ENCODE measurements around the gene ANKS3. TPM values are rescaled to one million over a fixed set of nuclear protein-coding genes. Genes with fewer than 3 reads are reported as not detected.

ANKS3 gene
- polyA plus RNA-seq, 3 donors: 0.59 to 13.7 (median 0.95) TPM

GRCh38 chr16:4661661-4662060 is 72.4 kb downstream of the ANKS3 start:
- H3K4me3 Mint-ChIP-seq: no peak overlapping the region
- TF ChIP-seq, protein P1, sequence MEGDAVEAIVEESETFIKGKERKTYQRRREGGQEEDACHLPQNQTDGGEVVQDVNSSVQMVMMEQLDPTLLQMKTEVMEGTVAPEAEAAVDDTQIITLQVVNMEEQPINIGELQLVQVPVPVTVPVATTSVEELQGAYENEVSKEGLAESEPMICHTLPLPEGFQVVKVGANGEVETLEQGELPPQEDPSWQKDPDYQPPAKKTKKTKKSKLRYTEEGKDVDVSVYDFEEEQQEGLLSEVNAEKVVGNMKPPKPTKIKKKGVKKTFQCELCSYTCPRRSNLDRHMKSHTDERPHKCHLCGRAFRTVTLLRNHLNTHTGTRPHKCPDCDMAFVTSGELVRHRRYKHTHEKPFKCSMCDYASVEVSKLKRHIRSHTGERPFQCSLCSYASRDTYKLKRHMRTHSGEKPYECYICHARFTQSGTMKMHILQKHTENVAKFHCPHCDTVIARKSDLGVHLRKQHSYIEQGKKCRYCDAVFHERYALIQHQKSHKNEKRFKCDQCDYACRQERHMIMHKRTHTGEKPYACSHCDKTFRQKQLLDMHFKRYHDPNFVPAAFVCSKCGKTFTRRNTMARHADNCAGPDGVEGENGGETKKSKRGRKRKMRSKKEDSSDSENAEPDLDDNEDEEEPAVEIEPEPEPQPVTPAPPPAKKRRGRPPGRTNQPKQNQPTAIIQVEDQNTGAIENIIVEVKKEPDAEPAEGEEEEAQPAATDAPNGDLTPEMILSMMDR (IDR thresholded peaks at IDR 0.05): no peak
- no peak overlapping the region for H3K4me2 ChIP-seq (replicated peaks; ENCODE audit: extremely low read depth, low read length, poor library complexity, severe bottlenecking)
- H3K9me3 ChIP-seq (replicated peaks in 1 of 2; ENCODE audit: control insufficient read depth in 1 of 2, insufficient read depth in 1 of 2, low read length in 2 of 2): no peaks in the 10 kb centered on the region
- peaks cover 43 to 55% of the 10 kb centered on the region in 2 donors for H3K4me1 ChIP-seq (ENCODE audit: control insufficient read depth in 1 of 2, insufficient read depth in 2 of 2, low read length in 2 of 2)
- H3K4me3 ChIP-seq (replicated peaks in 1 of 3; ENCODE audit: low read depth in 2 of 3, low read length in 3 of 3): no peak overlapping the region
- no peak for DNase-seq
- peaks cover 0 to 2% (median 0%) of the 10 kb centered on the region in 3 donors for H3K27me3 Mint-ChIP-seq (ENCODE audit: low read depth in 3 of 3)
- no peaks in the 10 kb centered on the region for H3K27me3 ChIP-seq (ENCODE audit: control insufficient read depth in 2 of 2, insufficient read depth in 2 of 2, low read length in 2 of 2)
- no peak overlapping the region for H2AFZ ChIP-seq (ENCODE audit: insufficient read depth, low read depth, low read length, poor library complexity, severe bottlenecking)
- no peak overlapping the region for H3K9ac ChIP-seq (ENCODE audit: insufficient read depth, low read length, poor library complexity, severe bottlenecking)
- intact Hi-C loops (cut with micrococcal nuclease): loop anchor here (5.0 kb wide), 1 partner anchor 34 kb away; no protein-coding TSS in a partner anchor
- peaks cover 56% of the 10 kb centered on the region for H3K4me1 Mint-ChIP-seq
- H3K27ac ChIP-seq (ENCODE audit: low read depth in 1 of 2, low read length in 2 of 2): peak overlapping the region in 1 of 2 donors; percentile 36
- H3K79me2 ChIP-seq (ENCODE audit: insufficient read depth, low read length): peaks cover 32% of the 10 kb centered on the region
- H3K36me3 Mint-ChIP-seq: peaks cover 39 to 51% of the 10 kb centered on the region in 2 donors
- H3K36me3 ChIP-seq (replicated peaks in 1 of 2; ENCODE audit: control insufficient read depth in 1 of 2, insufficient read depth in 2 of 2, low read length in 2 of 2): peaks cover 36 to 46% of the 10 kb centered on the region in 2 donors
- no peaks in the 10 kb centered on the region for H3K9me3 Mint-ChIP-seq
- peaks cover 33% of the 10 kb centered on the region for H4K20me1 ChIP-seq (ENCODE audit: insufficient read depth, low read length)
- WGBS (ENCODE audit: insufficient coverage): 18% methylated on average over 10 of the region's 11 CpGs
- H3K27ac Mint-ChIP-seq: peak overlapping the region in 2 of 7 donors; percentile 15 to 56

- no peak overlapping the region for H3K4me3 Mint-ChIP-seq
- H3K36me3 ChIP-seq (replicated peaks in 1 of 2; ENCODE audit: control insufficient read depth in 1 of 2, insufficient read depth in 2 of 2, low read length in 2 of 2): peaks cover 38 to 49% of the 10 kb centered on the region in 2 donors
- H3K4me1 Mint-ChIP-seq: peaks cover 49% of the 10 kb centered on the region
Observed at GRCh38 chr16:4660454-4661007, 73.5 kb downstream of the ANKS3 start.

More at GRCh38 chr16:4660454-4661007, 73.5 kb downstream of the ANKS3 start:
- H2AFZ ChIP-seq (ENCODE audit: insufficient read depth, low read depth, low read length, poor library complexity, severe bottlenecking): no peak overlapping the region
- peaks cover 47 to 62% of the 10 kb centered on the region in 2 donors for H3K36me3 Mint-ChIP-seq
- no peak overlapping the region for H3K27ac ChIP-seq (ENCODE audit: low read depth in 1 of 2, low read length in 2 of 2)
- peaks cover 43% of the 10 kb centered on the region for H4K20me1 ChIP-seq (ENCODE audit: insufficient read depth, low read length)
- no peak overlapping the region for H3K9ac ChIP-seq (ENCODE audit: insufficient read depth, low read length, poor library complexity, severe bottlenecking)
- 36% methylated on average over 18 of the region's 18 CpGs for WGBS (ENCODE audit: insufficient coverage)
- H3K27me3 Mint-ChIP-seq (ENCODE audit: low read depth in 3 of 3): peaks cover 0 to 2% (median 0%) of the 10 kb centered on the region in 3 donors
- intact Hi-C loops (cut with micrococcal nuclease): loop anchor here (5.0 kb wide), 1 partner anchor 33 kb away; no protein-coding TSS in a partner anchor
- no peak overlapping the region for H3K4me3 ChIP-seq (replicated peaks in 1 of 3; ENCODE audit: low read depth in 2 of 3, low read length in 3 of 3)
- DNase-seq: no peak
- no peak overlapping the region for H3K4me2 ChIP-seq (replicated peaks; ENCODE audit: extremely low read depth, low read length, poor library complexity, severe bottlenecking)
- peaks cover 24% of the 10 kb centered on the region for H3K79me2 ChIP-seq (ENCODE audit: insufficient read depth, low read length)
- H3K27me3 ChIP-seq (ENCODE audit: control insufficient read depth in 2 of 2, insufficient read depth in 2 of 2, low read length in 2 of 2): no peaks in the 10 kb centered on the region
- no peaks in the 10 kb centered on the region for H3K9me3 Mint-ChIP-seq
- TF ChIP-seq, protein P1 (IDR thresholded peaks at IDR 0.05): no peak
- peaks cover 36 to 47% of the 10 kb centered on the region in 2 donors for H3K4me1 ChIP-seq (ENCODE audit: control insufficient read depth in 1 of 2, insufficient read depth in 2 of 2, low read length in 2 of 2)
- H3K9me3 ChIP-seq (replicated peaks in 1 of 2; ENCODE audit: control insufficient read depth in 1 of 2, insufficient read depth in 1 of 2, low read length in 2 of 2): no peaks in the 10 kb centered on the region
- no peak overlapping the region for H3K27ac Mint-ChIP-seq
